GM18508 (cell line): ENCODE results near the gene PRDX1.

ENCODE experiments used
- ATAC-seq: cut with Tn5 transposase; IDR thresholded peaks from one replicate; pipeline ENCODE4 v1.9.1; 2021; ENCODE audit warnings: moderate number of reproducible peaks; ENCODE audit not compliant: insufficient read depth, unreplicated experiment

Gene PRDX1

DNA sequence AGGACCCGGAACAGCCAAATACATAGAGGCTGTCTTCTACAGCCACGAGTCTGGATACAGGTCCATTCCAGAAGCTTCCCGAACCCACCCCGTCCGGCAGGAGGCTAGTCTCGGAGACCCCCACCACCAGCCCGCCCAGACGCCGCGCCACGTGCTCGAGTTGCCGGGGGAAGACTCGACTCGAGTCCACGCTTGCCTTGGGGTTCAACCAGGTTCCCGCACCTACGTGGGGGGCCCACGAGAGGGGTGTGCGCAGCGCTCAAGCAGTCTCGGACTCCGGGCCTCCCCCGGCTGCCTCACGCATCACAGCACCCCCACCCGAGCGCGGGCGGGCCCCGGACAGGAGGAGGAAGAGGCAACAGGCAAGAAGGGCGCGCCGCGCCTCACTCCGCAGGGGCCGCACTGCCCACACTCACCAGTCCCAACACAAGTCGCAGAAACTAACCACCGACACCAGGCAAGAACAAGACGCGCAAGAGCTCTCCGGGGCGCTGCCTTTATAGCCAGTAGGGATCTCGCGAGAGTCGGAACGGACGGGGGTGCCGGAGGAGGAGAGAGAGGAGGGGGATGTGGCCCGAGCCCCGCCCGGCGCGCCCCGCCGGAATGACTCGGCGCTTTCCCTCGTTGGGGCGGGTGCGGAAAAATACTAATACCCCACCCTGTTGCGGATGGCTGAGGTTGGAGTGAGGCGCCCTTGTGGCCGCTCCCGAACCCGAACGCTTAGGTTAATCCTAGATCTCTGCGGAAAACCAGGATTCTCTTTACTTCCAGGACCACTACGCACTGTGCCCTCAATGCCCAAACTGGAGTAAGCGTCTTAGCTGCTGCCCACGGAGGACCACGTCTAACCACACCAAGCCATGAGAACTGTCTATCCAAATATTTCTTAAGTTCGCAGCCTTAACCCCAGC, at the start of gene PRDX1:
Gene PRDX1 (minus strand): TSS at position 472 of the 911 bp plus-strand sequence. CDS start 2,841 bp downstream, outside the sequence.
- ATAC-seq, result no peak

- ATAC-seq, result no peak
Measured at GRCh38 chr1:45570631-45571030, 48.9 kb upstream of the PRDX1 start.

DNA sequence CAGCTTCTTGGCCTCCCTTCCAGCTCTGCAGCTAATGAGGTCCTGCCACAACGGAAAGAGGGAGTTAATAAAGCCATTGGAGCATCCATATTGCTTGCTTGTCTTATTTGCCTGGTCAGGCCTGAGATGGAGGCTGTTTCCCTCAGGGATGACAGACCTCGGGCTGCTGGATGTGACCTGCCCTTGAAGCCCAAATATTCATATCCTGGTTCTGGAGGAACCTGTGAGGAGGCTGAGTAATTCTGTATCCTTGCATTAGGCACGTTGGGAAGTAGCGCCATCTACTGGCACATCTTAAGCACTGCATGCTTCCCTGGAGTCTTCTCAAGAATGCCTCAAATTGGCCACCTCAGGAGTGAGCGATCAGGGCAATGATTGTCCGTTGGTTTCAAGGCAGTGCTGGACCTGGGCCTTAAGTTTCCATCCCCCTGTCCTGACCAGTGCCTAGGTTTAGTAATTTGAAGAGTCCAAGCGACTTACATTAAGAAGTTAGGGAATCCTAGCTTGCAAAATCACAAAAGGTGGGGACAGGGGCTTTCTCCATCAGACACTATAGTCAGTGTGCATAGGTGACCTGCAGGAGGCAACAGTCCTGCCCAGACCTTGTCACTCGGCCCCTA, 48.4 kb upstream of the PRDX1 start:
- ATAC-seq, result no peak

DNA sequence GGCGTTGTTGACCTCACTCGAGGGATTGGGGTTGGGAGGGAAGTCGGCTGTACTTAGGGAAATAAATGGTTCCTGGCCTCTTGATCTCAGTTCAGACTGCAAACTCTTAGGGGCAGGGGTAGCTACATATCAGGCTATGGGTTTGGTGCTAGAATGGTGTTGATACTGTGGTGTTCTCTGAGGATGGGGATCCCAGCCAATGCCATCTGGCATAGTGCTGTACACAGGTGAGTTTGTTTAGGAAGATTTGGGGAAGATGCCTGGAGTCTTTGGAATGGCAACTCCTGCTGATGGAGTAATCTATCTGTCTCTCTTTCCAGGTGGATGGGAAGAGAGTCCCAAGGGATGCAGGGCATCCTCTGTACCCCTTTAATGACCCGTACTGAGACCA, 47.9 kb upstream of the PRDX1 start:
- ATAC-seq, result no peak

DNA sequence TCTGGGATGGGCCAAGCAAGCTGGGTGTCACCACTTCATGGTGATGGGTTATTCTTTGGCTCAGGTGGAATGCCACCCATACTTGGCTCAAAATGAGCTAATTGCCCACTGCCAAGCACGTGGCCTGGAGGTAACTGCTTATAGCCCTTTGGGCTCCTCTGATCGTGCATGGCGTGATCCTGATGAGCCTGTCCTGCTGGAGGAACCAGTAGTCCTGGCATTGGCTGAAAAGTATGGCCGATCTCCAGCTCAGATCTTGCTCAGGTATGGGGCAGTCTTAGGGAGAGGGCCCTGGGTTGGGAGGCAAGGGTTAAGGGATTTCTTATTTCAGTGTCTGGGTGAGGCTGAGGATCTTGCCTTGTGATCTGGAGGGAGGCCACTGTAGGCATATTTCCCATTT, 46.7 kb upstream of the PRDX1 start:
- no peak for ATAC-seq

DNA sequence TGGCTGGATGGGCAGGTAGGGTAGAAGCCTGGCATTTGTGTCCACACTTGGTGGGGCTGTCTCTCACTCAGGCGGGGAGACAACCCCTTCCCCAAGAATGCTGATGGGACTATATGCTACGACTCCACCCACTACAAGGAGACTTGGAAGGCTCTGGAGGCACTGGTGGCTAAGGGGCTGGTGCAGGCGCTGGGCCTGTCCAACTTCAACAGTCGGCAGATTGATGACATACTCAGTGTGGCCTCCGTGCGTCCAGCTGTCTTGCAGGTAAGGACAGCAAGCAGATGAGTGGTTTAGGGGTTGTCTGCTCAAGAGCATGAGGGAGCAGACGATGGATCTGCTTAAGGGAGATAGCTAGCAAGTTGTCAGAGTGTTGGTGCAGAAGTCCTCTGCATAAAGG, 46.2 kb upstream of the PRDX1 start:
- ATAC-seq, result no peak

GRCh38 chr1:45566722-45567121, 45.0 kb upstream of the PRDX1 start:
- no peak for ATAC-seq

- no peak for ATAC-seq
Measured at GRCh38 chr1:45563843-45564242, 42.2 kb upstream of the PRDX1 start.

- ATAC-seq, result no peak
Measured at GRCh38 chr1:45557422-45557944, 35.8 kb upstream of the PRDX1 start.

DNA sequence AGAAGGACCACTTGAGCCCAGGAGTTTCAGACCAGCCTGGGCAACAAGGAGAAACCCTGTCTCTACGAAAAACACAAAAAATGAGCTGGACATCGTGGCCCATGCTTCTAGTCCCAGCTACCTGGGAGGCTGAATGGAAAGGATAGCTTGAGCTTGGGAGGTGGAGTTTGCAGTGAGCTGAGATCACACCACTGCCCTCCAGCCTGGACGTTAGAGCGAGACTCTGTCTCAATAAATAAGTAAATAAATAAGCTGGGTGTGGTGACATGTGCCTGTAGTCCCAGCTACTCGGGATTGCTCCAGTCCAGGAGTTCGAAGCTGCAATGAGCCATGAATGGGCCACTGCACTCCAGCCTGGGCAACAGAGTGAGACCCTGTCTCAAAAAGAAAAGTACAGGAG, 32.5 kb upstream of the PRDX1 start:
- no peak for ATAC-seq

DNA sequence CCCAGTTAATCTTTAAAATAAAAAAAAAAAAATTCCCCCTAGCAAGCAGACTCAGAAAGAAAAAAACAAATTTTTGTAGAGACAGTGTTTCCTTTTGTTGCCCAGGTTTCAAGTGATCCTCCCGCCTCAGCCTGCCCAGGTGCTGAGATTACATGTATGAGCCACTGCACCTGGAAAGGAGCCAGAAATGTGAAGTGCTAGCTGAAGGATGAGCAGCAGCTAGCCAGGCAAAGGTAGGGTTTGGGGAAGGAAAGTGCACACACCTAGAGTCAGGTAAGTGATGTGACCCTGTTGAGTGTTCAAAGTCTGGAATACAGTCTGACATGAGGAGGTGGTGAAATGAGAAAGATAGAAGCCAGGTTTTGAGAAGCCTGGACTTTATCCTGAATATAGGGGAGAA, 30.6 kb upstream of the PRDX1 start:
- ATAC-seq, result no peak

DNA sequence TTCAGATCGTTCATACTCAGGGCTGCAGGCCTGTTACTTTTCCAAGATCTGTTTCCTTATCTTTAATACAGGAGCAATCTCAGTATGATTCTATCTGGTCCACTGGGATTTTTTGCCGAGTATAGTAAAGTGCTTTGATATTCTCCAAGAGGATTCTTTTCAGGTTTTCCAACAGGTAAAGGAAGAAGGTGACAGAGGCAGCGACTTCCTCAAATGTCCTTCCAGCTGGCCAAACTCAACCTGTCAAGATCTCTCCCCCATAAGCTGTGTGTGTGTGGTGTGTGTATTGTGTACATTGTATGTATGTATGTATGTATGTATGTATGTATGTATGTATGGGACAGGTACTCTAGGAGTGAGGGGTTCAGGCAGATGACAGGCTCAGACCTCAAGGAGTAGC, 30.0 kb upstream of the PRDX1 start:
- ATAC-seq, result no peak

GRCh38 chr1:45550401-45551351, 29.0 kb upstream of the PRDX1 start, which contains the start of gene AKR1A1:
AKR1A1 (plus strand) TSS chr1:45550826; CDS start chr1:45561795, 10,969 bp downstream.
- ATAC-seq, result peak; percentile 40

- no peak for ATAC-seq
Measured at GRCh38 chr1:45545553-45546310, 24.0 kb upstream of the PRDX1 start.

DNA sequence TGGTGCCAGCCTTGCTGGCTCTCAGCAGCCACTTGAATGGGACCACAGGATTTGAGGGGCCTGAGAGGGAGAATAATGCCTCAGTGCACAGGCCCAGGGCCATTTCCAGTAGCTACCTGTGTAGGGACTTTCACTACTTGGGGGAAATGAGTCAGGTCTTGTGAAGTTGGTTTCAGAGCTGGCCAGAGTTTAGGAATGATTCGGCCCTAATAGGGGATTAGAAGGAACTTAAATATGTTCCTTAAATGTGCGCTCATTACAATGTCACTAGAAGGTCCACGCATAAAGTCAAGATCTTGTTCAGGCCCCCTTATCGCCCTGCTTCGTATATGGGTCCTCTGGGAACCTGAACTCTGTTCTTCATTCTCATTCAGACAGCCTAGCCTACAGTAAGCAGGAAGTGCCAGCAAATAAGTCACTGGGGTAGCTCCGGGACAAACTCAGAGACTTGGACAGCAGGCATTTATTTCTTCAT, 23.4 kb upstream of the PRDX1 start:
- no peak for ATAC-seq

GRCh38 chr1:45544530-45544929, 22.8 kb upstream of the PRDX1 start:
- no peak for ATAC-seq

DNA sequence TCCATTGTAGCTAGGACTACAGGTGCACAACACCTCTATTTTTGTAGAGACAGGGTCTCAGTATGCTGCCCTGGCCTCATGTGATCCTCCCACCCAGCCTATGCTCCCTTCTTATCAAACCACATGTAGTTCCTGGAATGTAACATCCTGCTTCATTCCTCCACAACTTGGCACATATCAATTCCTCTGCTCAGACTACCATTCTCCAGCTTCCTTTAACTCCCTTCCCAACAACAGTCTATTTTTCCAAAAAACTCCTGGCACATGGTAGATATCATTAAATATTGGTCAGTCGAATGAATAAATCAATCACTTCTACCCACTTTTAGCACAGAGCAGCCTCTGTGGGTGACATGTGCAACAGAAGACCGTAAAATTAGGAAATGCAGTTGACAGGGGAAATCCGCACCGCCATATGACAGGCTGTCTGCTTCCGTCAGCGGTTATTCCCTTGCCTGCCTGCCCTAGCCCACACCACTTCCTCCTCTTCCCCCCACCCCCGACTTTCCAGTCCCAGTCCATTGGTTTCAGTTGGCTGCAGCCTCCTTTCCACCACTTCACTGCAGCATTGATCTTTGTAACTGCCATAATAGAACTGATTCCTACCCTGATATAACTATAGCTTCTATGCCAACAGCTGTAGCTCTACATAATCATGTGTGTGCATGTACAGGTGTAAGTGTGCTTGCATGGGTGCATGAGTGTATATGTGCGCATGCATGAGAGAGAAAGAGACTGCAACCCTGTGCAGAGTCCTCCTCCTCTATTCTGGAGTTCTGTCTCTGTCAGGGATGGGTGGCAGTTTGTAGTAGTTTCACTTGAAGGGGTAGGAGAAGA, 22.1 kb upstream of the PRDX1 start:
- ATAC-seq, result no peak

- no peak for ATAC-seq
Measured at GRCh38 chr1:45542591-45542990, 20.9 kb upstream of the PRDX1 start.

GRCh38 chr1:45541193-45541592, 19.5 kb upstream of the PRDX1 start:
- no peak for ATAC-seq
